Femur (tissue), 1 donor: ENCODE data around the gene LRRC63.
"Not testable (repeated sequence)": the region's sequence is repeated elsewhere in the genome, so short reads cannot be mapped to it uniquely, and the experiment has no call there.

Experiments
- DNase-seq: peaks from one replicate; pipeline ENCODE4 v3.0.0-alpha.2; 2017

The LRRC63 gene

GRCh38 chr13:46267166-46267565 lies 55.4 kb downstream of the LRRC63 start:
- no peak for DNase-seq

DNA sequence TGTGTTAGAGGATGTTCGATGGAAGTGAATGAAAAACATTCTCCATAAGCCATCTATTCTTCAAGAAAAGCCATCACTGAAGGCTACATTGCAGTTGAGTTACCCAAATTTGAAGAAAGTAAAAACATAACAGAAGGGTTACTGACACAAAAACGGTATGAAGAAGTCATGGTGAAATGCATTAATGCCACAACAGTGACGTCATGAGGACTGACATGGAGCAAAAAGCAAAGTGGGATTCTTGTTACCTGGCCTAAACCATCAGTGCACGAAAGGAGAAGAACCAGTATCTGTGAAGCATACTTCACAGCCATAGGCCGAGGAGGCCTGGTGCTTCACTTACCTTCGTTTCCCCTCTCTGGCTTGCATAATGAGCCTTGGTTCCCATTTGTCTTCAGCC lies 58.7 kb downstream of the LRRC63 start:
- DNase-seq: no peak

DNA sequence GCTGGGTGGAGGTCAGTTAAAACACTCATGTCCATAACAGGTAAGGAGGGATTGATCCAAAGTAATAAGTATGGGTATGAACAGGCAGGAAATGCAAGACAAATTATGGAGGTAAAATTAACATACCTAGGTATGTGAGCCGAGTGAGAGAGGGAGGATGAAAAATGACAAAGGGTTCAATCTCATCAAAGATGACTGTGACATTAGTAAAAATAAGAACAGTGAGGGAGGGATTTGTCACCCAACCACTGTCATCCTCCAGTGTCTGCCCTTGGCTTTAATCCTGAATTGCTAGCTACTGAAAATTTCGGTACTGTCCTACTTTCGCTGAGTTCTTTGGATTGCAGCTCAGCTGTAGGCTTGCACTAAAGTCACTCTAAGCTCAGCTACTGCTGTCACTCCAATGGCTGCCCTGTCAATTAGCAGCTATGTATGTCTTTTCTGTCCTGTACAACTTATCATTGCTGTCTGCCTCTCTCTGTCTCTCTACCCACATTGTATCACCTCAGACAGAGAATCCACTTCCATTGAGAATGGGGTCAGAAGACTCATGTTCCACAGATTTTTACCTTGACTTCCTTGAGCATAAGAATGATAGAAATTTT lies 62.5 kb downstream of the LRRC63 start:
- DNase-seq: no peak

- DNase-seq: no peak
Observed at GRCh38 chr13:46278474-46278873, 66.7 kb downstream of the LRRC63 start.

- DNase-seq: no peak
Observed at GRCh38 chr13:46281779-46282178, 70.1 kb downstream of the LRRC63 start.

DNA sequence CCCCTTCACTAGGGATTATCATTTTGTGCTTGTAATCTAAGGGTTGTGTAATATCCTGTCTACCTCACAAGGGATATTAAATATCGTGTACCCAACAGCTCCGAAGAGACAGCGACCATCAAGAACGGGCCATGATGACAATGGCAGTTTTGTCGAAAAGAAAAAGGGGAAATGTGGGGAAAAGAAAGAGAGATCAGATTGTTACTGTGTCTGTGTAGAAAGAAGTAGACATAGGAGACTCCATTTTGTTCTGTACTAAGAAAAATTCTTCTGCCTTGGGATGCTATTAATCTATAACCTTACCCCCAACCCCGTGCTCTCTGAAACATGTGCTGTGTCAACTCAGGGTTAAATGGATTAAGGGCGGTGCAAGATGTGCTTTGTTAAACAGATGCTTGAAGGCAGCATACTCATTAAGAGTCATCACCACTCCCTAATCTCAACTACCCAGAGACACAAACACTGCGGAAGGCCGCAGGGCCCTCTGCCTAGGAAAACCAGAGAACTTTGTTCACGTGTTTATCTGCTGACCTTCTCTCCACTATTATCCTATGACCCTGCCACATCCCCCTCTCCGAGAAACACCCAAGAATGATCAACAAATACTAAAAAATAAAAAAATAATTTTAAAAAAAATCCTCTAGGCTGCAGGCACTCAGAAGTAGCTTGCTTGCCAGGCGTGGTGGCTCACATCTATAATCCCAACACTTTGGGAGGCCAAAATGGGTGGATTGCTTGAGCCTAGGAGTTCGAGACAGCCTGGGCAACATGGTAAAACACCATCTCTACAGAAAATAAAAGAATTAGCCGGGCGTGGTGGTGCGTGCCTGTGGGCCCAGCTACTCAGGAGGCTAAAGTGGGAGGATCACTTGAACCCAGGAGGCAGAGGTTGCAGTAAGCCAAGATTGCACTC lies 72.4 kb downstream of the LRRC63 start:
- not testable (repeated sequence) for DNase-seq

DNA sequence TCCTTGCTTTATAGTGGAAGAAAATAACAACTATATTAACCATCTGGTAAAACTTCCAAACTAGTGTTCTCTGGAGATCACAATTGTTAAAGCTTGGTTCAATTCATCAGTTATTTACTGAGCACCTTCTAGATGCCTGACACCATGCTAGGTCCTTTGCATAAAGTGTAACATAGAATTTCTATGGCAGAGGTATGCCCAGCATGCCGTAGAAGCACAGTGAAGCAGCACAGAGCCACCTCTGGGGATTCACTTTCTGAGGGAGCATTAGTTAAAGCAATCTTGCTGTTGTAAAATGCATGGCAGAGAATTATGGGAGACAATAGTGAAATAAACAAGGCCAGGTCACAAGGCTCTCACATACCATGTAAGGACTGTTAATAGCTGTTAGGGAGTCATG lies 75.2 kb downstream of the LRRC63 start:
- DNase-seq: no peak

DNA sequence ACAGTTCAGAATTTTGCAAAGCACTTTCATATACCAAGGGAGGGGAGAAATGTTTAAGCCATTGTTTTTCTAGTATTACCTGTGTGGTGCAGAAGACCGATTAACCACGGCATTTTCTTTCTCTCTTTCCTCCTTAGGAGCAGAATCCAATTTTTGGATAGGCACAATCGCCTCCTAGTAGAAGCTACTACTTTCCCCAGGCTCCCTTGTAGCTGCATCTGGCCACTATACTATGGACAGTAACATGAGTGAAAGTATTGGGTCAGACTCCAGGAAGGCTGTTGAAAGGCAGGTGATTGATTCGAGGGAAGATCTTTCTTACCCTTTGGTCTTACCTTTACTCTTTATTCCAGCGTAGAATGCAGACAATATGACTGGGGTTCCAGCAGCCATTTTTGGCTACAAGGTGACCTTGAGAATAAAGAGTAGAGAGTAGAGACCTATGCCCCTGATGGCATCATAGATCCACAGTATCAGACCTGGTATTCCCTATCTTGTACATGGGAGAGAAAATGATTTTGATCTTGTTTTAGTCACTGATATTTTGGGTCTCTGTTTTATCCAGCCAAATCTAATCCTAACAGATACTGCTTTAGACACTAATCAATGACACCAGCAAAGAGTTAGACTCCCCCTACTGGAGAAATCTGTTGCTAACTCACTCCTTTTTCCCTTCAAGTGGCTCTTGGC lies 77.0 kb downstream of the LRRC63 start:
- no peak for DNase-seq

DNA sequence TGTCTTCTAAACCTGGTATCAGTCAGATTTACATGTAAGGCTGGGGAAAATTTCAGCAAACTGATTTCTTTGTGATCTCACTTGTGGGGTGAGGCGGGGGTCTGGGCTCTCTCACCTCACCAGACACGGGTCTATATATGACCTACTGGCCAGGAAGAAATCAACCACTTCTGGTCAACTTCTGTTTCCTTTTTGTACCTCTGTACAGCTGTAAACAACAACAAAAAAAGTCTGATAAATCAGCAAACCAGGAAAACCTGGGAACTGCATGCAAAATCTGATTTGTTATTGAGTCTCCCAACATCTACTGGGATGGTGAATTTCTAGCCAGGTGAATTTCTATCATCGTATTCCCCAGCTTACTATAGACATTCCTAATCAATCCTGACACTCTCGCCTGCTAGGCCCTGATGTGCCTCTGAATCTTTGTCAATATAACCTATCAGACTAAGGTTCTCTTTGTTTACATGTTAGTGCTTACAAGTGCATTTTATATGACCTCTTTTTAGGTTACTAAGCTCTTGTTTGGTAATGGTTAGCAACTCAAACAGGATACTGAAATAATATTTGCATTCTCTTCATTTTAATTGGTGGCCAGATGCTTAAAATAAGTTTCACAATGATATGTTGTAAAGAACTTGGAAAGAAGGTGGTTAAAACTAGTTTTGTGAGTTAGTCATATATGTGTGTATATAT lies 77.7 kb downstream of the LRRC63 start:
- DNase-seq: no peak

- no peak for DNase-seq
Observed at GRCh38 chr13:46290434-46290833, 78.7 kb downstream of the LRRC63 start.

DNA sequence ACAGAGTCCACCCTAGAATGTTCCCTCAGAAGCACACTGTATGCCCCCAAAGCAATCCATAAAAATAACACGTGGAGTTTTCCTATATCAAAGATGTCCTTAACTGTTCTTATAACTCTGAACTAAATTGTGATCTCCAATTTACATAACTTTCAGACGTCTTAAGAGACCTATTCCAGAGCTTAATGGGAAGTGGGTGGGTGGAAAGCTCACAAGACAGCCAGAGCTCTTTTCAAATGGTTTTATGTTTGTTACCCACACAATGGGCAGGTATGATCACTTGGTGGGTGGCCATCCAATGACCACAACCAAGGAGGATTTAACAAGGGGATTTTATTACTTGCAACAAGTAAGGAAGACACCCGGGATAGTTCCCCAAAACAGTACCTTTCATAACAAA lies 81.7 kb downstream of the LRRC63 start:
- DNase-seq: no peak

GRCh38 chr13:46295491-46296114 lies 83.9 kb downstream of the LRRC63 start:
- peak; percentile 48 for DNase-seq

DNA sequence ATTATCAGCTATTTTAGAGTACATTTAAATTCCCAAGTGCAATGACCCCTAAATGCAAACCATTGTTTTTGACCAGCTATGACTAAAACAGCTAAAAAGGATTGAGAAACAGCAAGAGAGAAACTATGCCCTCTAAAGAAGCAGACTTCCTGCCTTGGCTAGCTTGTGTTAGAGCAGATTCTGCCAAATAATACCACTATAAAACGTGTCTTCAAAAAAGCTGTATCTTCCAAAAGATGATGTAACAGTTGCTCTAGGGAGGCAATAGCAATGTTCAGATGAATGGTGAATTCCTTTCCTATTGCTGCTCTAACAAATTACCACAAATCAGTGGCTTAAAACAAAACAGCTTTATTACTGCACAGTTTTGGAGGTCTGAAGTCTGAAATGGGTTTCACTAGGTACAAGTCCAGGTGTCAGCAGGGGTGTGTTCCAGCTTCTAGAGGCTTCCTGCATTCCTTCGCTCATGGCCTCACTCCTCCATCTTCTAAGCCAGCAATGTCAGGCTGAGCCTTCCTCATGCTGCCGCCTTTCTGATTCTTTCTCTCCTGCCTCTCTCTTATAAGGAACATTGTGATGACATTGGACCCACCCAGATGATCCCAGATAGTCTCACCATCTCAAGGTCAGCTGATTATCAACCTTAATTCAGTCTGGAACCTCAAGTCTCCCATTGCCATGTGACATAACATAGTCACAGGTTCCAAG lies 84.5 kb downstream of the LRRC63 start:
- no peak for DNase-seq

GRCh38 chr13:46296921-46297320 lies 85.2 kb downstream of the LRRC63 start:
- DNase-seq: no peak

GRCh38 chr13:46297361-46297811 lies 85.7 kb downstream of the LRRC63 start:
- no peak for DNase-seq

GRCh38 chr13:46303742-46304385 lies 92.1 kb downstream of the LRRC63 start:
- no peak for DNase-seq

- DNase-seq: no peak
Observed at GRCh38 chr13:46304546-46304945, 92.8 kb downstream of the LRRC63 start.

GRCh38 chr13:46307554-46307953 lies 95.8 kb downstream of the LRRC63 start:
- DNase-seq: no peak

DNA sequence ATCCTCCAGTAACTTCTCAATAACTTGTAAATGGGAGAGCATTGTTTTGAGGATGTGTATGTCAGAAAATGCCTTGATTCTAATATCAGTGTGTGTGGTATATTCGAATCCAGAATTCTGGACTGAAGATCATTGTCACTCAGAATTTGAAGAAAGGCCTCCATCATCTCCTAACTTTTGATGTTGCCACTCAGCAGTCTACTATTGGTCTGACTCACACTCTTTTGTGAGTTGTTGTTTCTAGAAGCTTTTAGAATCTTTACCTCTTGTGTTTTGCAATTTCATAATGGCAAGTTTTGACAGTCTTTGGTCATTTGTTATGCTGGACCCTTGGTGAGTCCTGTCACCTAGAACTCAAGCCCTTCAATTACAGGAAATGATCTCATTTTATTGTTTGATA lies 98.3 kb downstream of the LRRC63 start:
- DNase-seq: no peak

DNA sequence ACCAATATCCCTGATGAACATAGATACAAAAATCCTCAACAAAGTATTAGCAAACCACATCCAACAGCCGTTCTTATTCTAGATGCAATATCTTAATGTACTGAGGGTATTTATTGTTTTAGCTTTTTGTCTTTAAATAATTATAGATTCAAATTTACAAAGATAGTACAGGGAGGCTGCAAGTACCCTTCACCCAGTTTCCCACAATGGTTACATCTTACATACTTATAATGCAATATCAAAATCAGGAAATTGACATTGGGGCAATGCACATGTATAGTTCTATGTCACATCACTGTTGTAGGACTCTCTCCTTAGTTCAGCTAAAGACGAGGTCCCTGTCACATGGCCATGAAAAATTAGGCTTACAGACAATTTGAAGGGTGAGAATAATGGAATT lies 99.5 kb downstream of the LRRC63 start:
- no peak for DNase-seq

DNA sequence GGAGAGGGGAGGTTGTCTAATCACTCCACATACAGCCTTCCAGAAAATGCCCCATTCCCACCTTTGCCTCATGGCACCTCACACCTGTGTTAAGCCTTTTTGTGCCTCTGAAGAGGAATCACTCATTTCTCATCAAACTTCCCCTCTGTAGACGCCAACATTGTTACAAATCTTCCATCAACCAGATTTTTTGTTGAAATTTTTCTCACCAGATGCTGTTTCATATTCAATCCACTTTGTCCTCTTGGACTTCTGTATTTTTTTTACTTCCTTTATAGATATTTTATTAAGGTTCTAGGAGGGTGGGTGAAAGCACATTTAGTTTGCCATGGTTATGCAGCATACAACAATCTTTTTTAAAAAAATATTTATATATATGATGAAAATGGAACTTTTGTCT lies 101.3 kb downstream of the LRRC63 start:
- DNase-seq: no peak
